HG02943 (cell line): ENCODE measurements around the gene DDX24.
"Not testable (repeated sequence)": the region's sequence is repeated elsewhere in the genome, so short reads cannot be mapped to it uniquely, and the experiment has no call there.

Experiments
- ATAC-seq: cut with Tn5 transposase; IDR thresholded peaks from one replicate; pipeline ENCODE4 v1.9.1; 2021; ENCODE audit warnings: mild to moderate bottlenecking, low read depth, moderate library complexity; ENCODE audit not compliant: unreplicated experiment

Gene DDX24

DNA sequence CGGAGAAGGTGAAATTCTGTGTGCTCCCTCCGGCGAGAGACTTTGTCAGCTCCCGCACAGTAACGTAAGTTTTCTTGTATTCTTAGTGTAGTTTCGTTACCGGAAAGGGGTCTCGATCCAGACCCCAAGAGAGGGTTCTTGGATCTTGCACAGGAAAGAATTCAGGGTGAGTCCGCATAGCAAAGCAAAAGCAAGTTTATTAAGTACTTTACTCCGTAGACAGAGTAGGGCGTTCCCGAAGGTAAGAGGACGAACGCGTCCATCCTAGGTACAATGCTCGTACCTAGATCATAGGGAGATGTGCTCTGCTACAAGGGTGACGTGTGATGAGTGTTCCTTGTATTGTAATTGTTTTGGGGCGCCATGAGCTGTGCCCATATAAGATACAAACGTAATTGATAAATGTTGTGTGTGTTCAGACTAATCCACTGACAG is 401 bp upstream of the DDX24 start:
- ATAC-seq: peak; percentile 33

GRCh38 chr14:94079891-94080620 is 946 bp downstream of the DDX24 start:
- no peak for ATAC-seq

- no peak for ATAC-seq
Observed at GRCh38 chr14:94077823-94078222, 3.2 kb downstream of the DDX24 start.

DNA sequence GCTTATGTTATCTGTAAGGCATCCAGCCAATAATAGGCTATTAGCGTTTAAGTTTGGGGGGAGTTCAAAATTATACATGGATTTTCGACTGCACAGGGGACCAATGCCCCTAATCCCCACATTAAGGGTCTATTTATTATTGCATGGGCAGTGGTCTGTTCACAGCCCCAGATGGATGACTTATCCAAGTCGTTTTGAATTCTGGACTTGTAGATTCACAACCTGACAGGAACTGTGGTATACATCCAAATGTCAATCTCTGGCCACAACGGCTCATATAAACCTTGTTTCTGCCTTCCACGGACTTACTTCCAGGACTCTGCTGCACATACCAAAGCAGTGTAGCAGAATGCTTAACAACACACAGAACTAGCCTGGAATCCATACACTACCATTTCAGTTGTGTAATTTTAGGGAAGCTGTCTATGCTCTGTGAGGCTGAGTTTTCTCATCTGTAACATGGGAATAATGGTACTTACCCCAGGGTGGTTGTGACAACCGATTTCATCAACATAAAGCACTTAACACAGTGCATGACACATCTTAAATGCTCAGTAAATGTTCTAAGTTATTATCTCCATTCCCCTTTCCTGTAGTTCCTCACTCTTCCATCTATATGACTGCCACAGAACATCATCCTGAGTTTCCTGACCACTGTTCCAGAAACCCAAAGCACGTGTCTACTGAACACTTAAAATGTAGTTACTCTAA is 3.7 kb downstream of the DDX24 start:
- no peak for ATAC-seq

GRCh38 chr14:94075008-94075407 is 6.0 kb downstream of the DDX24 start:
- ATAC-seq: no peak

DNA sequence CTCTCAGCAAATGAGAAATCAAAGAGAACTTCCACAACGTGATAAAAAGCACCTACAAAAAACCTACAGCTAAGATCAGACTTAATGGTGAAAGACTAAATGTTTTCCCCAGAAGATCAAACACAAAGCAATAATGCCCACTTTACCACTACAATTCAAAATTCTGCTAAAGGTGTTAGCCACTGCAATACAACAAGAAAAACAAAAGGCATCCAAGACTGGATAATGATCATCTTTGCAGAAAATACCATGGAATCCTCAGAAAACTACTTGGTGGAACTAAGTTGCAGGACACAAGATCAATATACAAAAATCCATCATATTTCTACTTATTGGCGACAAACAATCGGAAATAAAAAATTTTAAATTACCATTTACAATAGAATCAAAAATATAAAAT is 6.5 kb downstream of the DDX24 start:
- no peak for ATAC-seq

- ATAC-seq: not testable (repeated sequence)
Observed at GRCh38 chr14:94072076-94072475, 8.9 kb downstream of the DDX24 start.

DNA sequence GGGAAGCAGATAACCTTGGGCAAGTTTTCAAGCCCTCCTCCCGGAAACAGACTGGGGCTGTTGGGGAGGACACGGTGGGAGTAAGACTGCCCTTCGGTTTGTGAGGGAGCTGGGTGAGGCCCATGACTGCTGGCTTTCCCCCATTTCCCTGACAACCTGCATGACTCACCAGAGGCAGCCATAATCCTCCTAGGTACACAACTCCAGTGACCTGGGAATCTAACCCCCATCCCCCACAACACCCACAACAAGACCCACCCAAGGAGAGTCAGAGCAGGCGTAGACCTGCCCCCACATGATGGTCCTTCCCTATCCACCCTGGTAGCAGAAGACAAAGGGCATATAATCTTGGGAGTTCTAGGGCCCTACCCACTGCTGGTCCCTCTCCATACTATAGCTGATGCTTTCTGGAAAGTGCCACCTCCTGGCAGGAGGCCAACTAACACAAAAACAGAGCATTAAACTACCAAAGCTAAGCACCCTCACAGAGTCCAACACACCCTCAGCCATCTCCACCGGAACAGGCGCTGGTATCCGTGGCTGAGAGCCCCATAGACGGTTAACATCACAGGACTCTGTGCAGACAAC is 14.8 kb downstream of the DDX24 start:
- ATAC-seq: no peak

- ATAC-seq: no peak
Observed at GRCh38 chr14:94062344-94062940, 18.6 kb downstream of the DDX24 start.

GRCh38 chr14:94059998-94060397 is 21.0 kb downstream of the DDX24 start:
- no peak for ATAC-seq

DNA sequence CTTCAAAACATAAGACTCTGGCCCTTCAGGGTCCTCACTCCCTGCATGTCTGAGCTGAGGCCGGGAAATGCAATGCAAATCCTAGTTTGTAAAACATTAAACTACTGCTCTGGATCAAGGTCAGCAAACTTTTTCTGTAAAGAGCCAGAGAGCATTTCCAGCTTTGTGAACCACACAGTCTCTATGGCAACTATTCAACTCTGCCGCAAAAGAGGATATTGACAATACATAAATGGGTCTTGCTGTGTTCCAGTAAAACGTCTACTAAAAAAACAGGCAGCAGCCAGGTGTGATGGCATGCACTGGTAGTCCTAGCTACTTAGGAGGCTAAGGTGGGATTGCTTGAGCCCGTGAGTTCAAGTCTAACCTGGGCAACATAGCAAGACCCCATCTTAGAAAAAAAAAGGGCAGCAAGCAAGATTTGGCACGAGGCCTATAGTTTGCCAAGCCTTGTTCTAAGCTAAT is 22.3 kb downstream of the DDX24 start:
- no peak for ATAC-seq

GRCh38 chr14:94058128-94058673 is 22.8 kb downstream of the DDX24 start:
- no peak for ATAC-seq

DNA sequence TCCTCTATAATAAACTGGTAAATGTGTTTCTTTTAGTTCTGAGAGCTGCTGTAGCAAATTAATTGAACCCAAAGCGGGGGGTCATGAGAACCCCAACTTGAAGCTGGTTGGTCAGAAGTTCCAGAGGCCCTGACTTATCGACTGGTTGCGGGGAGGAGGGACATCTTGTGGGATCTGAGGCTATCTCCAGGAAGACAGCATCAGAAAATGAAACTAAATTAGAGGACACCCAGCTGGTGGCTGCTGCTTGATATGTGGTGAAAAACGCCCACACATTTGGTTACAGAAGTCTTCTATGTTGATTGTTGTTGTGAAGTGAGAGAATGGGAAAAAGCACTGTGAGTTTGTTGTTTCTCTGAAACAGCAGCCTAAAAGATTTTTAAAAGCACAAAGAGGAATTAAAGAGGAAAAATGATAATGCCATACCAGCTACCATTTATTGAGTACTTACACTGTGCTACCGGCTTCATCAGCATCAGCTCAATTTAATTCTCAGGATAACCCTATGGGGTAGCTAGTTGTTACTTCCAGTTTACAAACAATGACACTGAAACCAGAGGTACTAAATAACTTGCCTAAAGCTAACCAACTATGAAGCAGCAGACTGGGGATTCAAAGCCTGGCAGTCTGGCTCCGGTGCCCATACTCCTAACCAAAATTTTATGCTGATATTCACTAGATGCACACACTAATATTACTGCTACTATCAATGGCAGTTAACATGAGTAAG is 24.3 kb downstream of the DDX24 start:
- ATAC-seq: no peak

GRCh38 chr14:94054936-94055335 is 26.1 kb downstream of the DDX24 start:
- ATAC-seq: no peak

- ATAC-seq: no peak
Observed at GRCh38 chr14:94054401-94054800, 26.6 kb downstream of the DDX24 start.

DNA sequence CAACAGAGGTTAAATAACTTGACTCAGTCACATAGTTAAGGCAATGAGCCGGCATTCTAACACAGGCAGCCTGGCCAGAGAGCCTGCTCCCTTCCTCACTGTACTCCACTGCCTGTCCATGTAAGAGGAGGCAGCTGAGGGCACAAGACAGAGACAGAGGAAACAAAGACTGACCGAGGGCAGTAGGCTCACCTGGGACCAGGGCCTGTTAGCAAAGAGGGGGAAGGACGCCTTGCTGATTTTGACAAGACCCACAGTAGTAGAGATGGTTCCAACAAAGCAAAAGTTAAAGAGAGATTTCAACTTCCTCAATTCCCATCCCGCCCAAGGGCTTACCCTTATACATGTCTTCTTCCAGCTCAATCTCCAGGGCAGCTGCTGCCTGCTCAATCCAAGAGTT is 28.3 kb downstream of the DDX24 start:
- ATAC-seq: no peak

DNA sequence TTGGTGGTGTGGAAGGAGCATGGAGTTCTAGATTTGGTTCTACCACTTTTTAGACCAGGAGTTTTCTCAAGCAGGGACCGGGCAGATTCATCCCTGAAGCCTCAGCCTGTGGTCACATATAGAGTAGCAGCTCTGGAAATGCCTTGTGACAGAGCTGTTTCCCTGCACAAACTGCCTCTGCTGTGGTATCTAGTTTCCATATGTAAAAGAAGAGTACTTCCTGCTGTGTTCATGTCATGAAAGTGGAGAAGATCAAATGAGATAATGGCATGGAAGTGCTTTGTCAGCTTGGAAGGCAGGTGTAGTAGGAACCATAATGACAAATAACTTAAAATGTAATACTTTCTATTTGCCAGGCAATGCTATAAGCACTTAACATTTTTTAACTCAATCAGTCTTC is 28.8 kb downstream of the DDX24 start:
- ATAC-seq: no peak

- no peak for ATAC-seq
Observed at GRCh38 chr14:94051779-94052178, 29.2 kb downstream of the DDX24 start.

- no peak for ATAC-seq
Observed at GRCh38 chr14:94051115-94051514, 29.9 kb downstream of the DDX24 start.

- ATAC-seq: no peak
Observed at GRCh38 chr14:94050231-94050880, 30.6 kb downstream of the DDX24 start.
